ENCODE results near the gene NOS2. TPM values are rescaled to one million over a fixed set of nuclear protein-coding genes. Genes with fewer than 3 reads are reported as not detected.
"Not testable (repeated sequence)": the region's sequence is repeated elsewhere in the genome, so short reads cannot be mapped to it uniquely, and the experiment has no call there.

The NOS2 gene
- total RNA-seq, 4 donors from 2014 or later = 0.07 to 0.40 (median 0.35) TPM

DNA sequence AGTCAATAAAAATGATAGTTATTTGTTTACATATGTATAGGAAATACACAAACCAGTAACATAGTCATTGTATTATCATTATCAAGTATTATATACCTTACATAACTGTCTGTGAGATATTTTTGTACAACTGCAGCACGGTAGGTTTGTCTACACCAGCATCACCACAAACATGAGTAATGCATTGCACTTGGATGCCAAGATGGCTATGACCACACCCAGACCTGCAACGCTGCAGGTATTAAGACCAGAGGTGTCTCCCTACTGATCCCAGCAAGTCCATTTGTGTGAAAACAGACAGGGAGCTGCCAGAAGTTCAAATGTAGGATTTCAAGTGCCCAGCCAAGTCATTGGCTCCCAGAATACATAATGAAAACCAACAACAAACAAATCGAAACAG, 34.2 kb upstream of the NOS2 start:
- WGBS, 2 donors (ENCODE audit: low coverage in 1 of 2) = 87% methylated on average over 3 of the region's 3 CpGs; no CpG with 5 or more reads in 1 of the 2 donors
- Histone ChIP-seq H3K4me1 (no peaks in the 10 kb centered on the region), H3K36me3 (no peaks in the 10 kb centered on the region), H3K27me3 (no peaks in the 10 kb centered on the region), H3K9me3 (no peaks in the 10 kb centered on the region), H3K4me3 (no peak overlapping the region), H3K27ac (no peak overlapping the region)
- TF ChIP-seq POLR2AphosphoS5 (IDR thresholded peaks at IDR 0.05) = no peak
- no peak for TF ChIP-seq POLR2A (IDR thresholded peaks at IDR 0.05)
- TF ChIP-seq EP300 (IDR thresholded peaks at IDR 0.05) = no peak
- TF ChIP-seq CTCF (IDR thresholded peaks at IDR 0.05) = no peak
- ATAC-seq = no peak

GRCh38 chr17:27832831-27833230, 32.5 kb upstream of the NOS2 start:
- Histone ChIP-seq H3K36me3 (no peaks in the 10 kb centered on the region), H3K27ac (no peak overlapping the region), H3K27me3 (no peaks in the 10 kb centered on the region), H3K4me3 (no peak overlapping the region), H3K9me3 (no peaks in the 10 kb centered on the region), H3K4me1 (no peaks in the 10 kb centered on the region)
- TF ChIP-seq POLR2A (IDR thresholded peaks at IDR 0.05) (no peak), CTCF (IDR thresholded peaks at IDR 0.05) (no peak), EP300 (IDR thresholded peaks at IDR 0.05) (no peak), POLR2AphosphoS5 (IDR thresholded peaks at IDR 0.05) (no peak)
- ATAC-seq = no peak

DNA sequence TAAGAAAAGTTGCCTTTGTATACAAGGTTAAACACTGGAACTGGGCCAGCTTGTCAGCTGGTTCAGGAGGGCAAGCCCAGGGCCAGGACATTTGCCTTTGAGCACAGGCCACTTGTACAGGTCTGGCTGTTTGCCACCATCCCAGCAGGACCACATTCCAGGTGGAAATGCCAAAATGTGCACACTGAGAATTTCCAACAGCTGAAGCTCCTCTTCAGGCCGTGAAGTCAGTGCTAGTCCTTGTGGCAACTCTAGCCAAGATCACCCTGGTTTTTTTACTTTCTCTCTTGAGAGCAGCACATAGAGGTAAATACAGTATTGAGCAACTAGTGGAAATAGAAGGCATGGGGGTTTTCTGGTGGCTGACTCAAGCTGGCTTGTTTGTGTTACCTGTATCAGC, 29.6 kb upstream of the NOS2 start:
- H3K9me3 ChIP-seq, H3K27ac ChIP-seq, ATAC-seq, H3K36me3 ChIP-seq, H3K27me3 ChIP-seq, H3K4me1 ChIP-seq, H3K4me3 ChIP-seq: not testable (repeated sequence)
- WGBS, 2 donors (ENCODE audit: low coverage in 1 of 2) = 17% methylated on average over 1 of the region's 1 CpG; no CpG with 5 or more reads in 1 of the 2 donors

- WGBS, 2 donors (ENCODE audit: low coverage in 1 of 2) = no CpG with 5 or more reads among the region's 2 CpGs
- H3K27ac ChIP-seq, ATAC-seq, H3K4me3 ChIP-seq, H3K9me3 ChIP-seq, H3K4me1 ChIP-seq, H3K36me3 ChIP-seq, H3K27me3 ChIP-seq: not testable (repeated sequence)
Measured at GRCh38 chr17:27829143-27829711, 28.9 kb upstream of the NOS2 start.

GRCh38 chr17:27825459-27825858, 25.1 kb upstream of the NOS2 start:
- peaks cover 0 to 13% (median 0%) of the 10 kb centered on the region in 3 donors for H3K9me3 ChIP-seq
- WGBS, 2 donors (ENCODE audit: low coverage in 1 of 2) = 72 to 77% methylated on average over 5 of the region's 5 CpGs
- no peaks in the 10 kb centered on the region for H3K36me3 ChIP-seq
- no peaks in the 10 kb centered on the region for H3K4me1 ChIP-seq
- no peak overlapping the region for H3K4me3 ChIP-seq
- ATAC-seq = no peak
- H3K27me3 ChIP-seq = no peaks in the 10 kb centered on the region
- TF ChIP-seq EP300 (IDR thresholded peaks at IDR 0.05) (no peak), POLR2A (IDR thresholded peaks at IDR 0.05) (no peak), POLR2AphosphoS5 (IDR thresholded peaks at IDR 0.05) (no peak), CTCF (IDR thresholded peaks at IDR 0.05) (no peak)
- H3K27ac ChIP-seq = no peak overlapping the region

GRCh38 chr17:27824745-27825144, 24.4 kb upstream of the NOS2 start:
- Histone ChIP-seq H3K36me3 (no peaks in the 10 kb centered on the region), H3K27me3 (no peaks in the 10 kb centered on the region), H3K27ac (no peak overlapping the region), H3K4me3 (no peak overlapping the region), H3K9me3 (peaks cover 0 to 13% (median 0%) of the 10 kb centered on the region in 3 donors), H3K4me1 (no peaks in the 10 kb centered on the region)
- 74 to 90% methylated on average over 2 to 4 of the region's 4 CpGs for WGBS, 2 donors (ENCODE audit: low coverage in 1 of 2)
- TF ChIP-seq POLR2AphosphoS5 (IDR thresholded peaks at IDR 0.05) = no peak
- no peak for TF ChIP-seq EP300 (IDR thresholded peaks at IDR 0.05)
- TF ChIP-seq CTCF (IDR thresholded peaks at IDR 0.05) = no peak
- TF ChIP-seq POLR2A (IDR thresholded peaks at IDR 0.05) = no peak
- no peak for ATAC-seq

All from gastroesophageal sphincter (tissue), 4 donors.